Stimulated activated CD8-positive, alpha-beta memory T cell treated with anti-CD3 and anti-CD28 coated beads, Interleukin-2, amount 100 ng/mL, for 1 hour (primary cell): Measurements from ENCODE around the gene RHOD.

ENCODE experiments used
- DNase-seq, 2 donors: peaks; one replicate each; pipeline ENCODE4 v3.0.0-alpha.2; 2020; ENCODE audit warnings: low read depth in 2 of 2

The RHOD gene

GRCh38 chr11:67056267-67057204 is at the start of gene RHOD:
RHOD (plus strand) TSS chr11:67056847; CDS start chr11:67056903, 56 bp downstream.
- no peak for DNase-seq

GRCh38 chr11:67007126-67007525 is 49.5 kb upstream of the RHOD start:
- DNase-seq: no peak

- DNase-seq: no peak
Measured at GRCh38 chr11:67010296-67010905, 46.2 kb upstream of the RHOD start.

GRCh38 chr11:67013511-67014045 is 43.1 kb upstream of the RHOD start:
- DNase-seq: no peak

GRCh38 chr11:67014343-67014742 is 42.3 kb upstream of the RHOD start:
- no peak for DNase-seq

GRCh38 chr11:67015048-67015447 is 41.6 kb upstream of the RHOD start:
- DNase-seq: no peak

GRCh38 chr11:67016550-67016949 is 40.1 kb upstream of the RHOD start:
- no peak for DNase-seq

- no peak for DNase-seq
Measured at GRCh38 chr11:67020949-67021348, 35.7 kb upstream of the RHOD start.

- DNase-seq: no peak
Measured at GRCh38 chr11:67022341-67022933, 34.2 kb upstream of the RHOD start.

GRCh38 chr11:67022961-67023956 is 33.4 kb upstream of the RHOD start, which contains the start of gene SYT12:
SYT12 (plus strand) TSS chr11:67023134; CDS start chr11:67030145, 7,011 bp downstream.
- DNase-seq: no peak

- no peak for DNase-seq
Measured at GRCh38 chr11:67023957-67024353, 32.7 kb upstream of the RHOD start.

- peak; percentile 4 to 16 for DNase-seq
Measured at GRCh38 chr11:67024410-67024809, 32.2 kb upstream of the RHOD start.

GRCh38 chr11:67024966-67025365 is 31.7 kb upstream of the RHOD start:
- no peak for DNase-seq

GRCh38 chr11:67025750-67026149 is 30.9 kb upstream of the RHOD start:
- no peak for DNase-seq

GRCh38 chr11:67026941-67027340 is 29.7 kb upstream of the RHOD start:
- DNase-seq: no peak

- DNase-seq: no peak
Measured at GRCh38 chr11:67027483-67027930, 29.1 kb upstream of the RHOD start.

- no peak for DNase-seq
Measured at GRCh38 chr11:67027943-67028542, 28.6 kb upstream of the RHOD start.

GRCh38 chr11:67029146-67029545 is 27.5 kb upstream of the RHOD start:
- no peak for DNase-seq

- no peak for DNase-seq
Measured at GRCh38 chr11:67030976-67031375, 25.7 kb upstream of the RHOD start.

- no peak for DNase-seq
Measured at GRCh38 chr11:67031791-67032561, 24.7 kb upstream of the RHOD start.
